ENCODE measurements around the gene SERPINA5. TPM values are rescaled to one million over a fixed set of nuclear protein-coding genes. Genes with fewer than 3 reads are reported as not detected.
A peak's percentile ranks its signal among the peaks of the same experiment; 100 is the strongest.

The SERPINA5 gene
- total and polyA plus RNA-seq, 2 of the 13 experiments (the other 11 are each of a cell fraction or from before 2014, with no cell fraction given), result 449 to 498 TPM

DNA sequence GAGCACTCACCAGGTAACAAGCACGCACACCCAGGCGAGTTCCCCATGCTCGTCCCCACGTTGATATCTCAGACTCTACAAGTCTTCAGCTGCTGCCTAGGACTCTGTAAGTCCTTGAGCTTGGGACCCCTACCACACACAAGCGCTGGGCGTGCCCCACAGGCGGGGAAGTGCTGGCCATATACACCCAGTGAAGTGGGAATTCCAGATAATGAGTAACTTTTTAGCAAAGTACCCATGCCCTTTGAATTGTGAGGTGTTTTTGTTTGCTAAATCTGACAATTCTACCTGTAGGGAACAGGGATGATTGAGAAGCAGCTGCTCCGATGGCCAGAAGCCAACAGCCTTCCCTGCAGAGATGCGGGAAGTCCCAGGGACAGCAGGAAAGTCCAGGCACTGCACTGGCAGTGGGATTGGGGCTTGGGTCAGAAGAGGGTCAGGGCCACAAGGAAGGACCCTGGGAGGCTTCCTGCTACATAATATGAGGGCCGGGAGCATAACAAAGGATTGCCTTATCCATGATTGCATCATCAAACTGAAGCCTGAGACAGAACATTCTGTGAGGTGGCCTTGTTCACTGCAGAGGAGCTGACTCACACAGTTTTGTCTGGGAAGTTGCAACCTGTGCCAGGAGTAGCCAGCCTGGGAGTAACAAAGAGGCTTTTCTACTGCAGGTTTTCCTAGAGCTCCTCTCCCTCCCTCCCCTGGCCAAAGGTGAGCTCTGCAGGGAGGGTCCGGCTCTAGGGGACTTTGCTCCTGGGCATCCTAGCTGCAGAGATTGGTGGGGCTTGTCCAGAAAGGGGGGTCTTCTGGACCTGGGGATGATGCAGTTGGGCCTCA, 17.8 kb downstream of the SERPINA5 start (continued):
- TF ChIP-seq FIP1L1 (IDR thresholded peaks at IDR 0.05; ENCODE audit: borderline replicate concordance, insufficient read depth, low read depth, low read length), result no peak
- TF ChIP-seq ELF4 (CRISPR knock-in tag; IDR thresholded peaks at IDR 0.05; ENCODE audit: borderline replicate concordance), result no peak
- no peak for TF ChIP-seq SMARCC2 (IDR thresholded peaks at IDR 0.05)
- TF ChIP-seq, protein P1, sequence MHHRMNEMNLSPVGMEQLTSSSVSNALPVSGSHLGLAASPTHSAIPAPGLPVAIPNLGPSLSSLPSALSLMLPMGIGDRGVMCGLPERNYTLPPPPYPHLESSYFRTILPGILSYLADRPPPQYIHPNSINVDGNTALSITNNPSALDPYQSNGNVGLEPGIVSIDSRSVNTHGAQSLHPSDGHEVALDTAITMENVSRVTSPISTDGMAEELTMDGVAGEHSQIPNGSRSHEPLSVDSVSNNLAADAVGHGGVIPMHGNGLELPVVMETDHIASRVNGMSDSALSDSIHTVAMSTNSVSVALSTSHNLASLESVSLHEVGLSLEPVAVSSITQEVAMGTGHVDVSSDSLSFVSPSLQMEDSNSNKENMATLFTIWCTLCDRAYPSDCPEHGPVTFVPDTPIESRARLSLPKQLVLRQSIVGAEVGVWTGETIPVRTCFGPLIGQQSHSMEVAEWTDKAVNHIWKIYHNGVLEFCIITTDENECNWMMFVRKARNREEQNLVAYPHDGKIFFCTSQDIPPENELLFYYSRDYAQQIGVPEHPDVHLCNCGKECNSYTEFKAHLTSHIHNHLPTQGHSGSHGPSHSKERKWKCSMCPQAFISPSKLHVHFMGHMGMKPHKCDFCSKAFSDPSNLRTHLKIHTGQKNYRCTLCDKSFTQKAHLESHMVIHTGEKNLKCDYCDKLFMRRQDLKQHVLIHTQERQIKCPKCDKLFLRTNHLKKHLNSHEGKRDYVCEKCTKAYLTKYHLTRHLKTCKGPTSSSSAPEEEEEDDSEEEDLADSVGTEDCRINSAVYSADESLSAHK (CRISPR knock-in tag; IDR thresholded peaks at IDR 0.05; ENCODE audit: borderline replicate concordance), result no peak
- peak; percentile 44; the same call in 1 of the 2 replicates for TF ChIP-seq ZNF629 (CRISPR knock-in tag; conservative IDR thresholded peaks at IDR 0.05)
- peak; percentile 98 for TF ChIP-seq BCL6 (CRISPR knock-in tag; IDR thresholded peaks at IDR 0.05)
- peak; percentile 69; the same call in 1 of the 2 replicates for TF ChIP-seq RFXAP (CRISPR knock-in tag; IDR thresholded peaks at IDR 0.05; ENCODE audit: borderline replicate concordance)
- TF ChIP-seq, protein P2, sequence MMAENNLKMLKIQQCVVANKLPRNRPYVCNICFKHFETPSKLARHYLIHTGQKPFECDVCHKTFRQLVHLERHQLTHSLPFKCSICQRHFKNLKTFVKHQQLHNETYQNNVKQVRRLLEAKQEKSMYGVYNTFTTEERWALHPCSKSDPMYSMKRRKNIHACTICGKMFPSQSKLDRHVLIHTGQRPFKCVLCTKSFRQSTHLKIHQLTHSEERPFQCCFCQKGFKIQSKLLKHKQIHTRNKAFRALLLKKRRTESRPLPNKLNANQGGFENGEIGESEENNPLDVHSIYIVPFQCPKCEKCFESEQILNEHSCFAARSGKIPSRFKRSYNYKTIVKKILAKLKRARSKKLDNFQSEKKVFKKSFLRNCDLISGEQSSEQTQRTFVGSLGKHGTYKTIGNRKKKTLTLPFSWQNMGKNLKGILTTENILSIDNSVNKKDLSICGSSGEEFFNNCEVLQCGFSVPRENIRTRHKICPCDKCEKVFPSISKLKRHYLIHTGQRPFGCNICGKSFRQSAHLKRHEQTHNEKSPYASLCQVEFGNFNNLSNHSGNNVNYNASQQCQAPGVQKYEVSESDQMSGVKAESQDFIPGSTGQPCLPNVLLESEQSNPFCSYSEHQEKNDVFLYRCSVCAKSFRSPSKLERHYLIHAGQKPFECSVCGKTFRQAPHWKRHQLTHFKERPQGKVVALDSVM (CRISPR knock-in tag; IDR thresholded peaks at IDR 0.05), result no peak; the same call in 1 of the 2 replicates
- TF ChIP-seq, protein P3, sequence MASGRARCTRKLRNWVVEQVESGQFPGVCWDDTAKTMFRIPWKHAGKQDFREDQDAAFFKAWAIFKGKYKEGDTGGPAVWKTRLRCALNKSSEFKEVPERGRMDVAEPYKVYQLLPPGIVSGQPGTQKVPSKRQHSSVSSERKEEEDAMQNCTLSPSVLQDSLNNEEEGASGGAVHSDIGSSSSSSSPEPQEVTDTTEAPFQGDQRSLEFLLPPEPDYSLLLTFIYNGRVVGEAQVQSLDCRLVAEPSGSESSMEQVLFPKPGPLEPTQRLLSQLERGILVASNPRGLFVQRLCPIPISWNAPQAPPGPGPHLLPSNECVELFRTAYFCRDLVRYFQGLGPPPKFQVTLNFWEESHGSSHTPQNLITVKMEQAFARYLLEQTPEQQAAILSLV (CRISPR knock-in tag; IDR thresholded peaks at IDR 0.05; ENCODE audit: borderline replicate concordance), result peak; percentile 68; the same call in 1 of the 2 replicates
- TF ChIP-seq SALL2 (CRISPR knock-in tag; IDR thresholded peaks at IDR 0.05), result 0 out of 2 replicates have a peak, but pooled peaks have one; percentile 77
- TF ChIP-seq FOSL1 (CRISPR knock-in tag; IDR thresholded peaks at IDR 0.05; ENCODE audit: borderline replicate concordance), result peak; percentile 93
- TF ChIP-seq ZNF605 (CRISPR knock-in tag; IDR thresholded peaks at IDR 0.05), result peak; percentile 87; the same call in 1 of the 2 replicates
- no peak for TF ChIP-seq CC2D1A (CRISPR knock-in tag; IDR thresholded peaks at IDR 0.05)
- TF ChIP-seq KMT2B (CRISPR knock-in tag; IDR thresholded peaks at IDR 0.05), result 0 out of 2 replicates have a peak, but pooled peaks have one; percentile 30
- peak; percentile 95 for TF ChIP-seq ISL2 (CRISPR knock-in tag; IDR thresholded peaks at IDR 0.05)
- no peak for TF ChIP-seq ZFP36L2 (CRISPR knock-in tag; IDR thresholded peaks at IDR 0.05)
- TF ChIP-seq MYNN (CRISPR knock-in tag; IDR thresholded peaks at IDR 0.05; ENCODE audit: low read depth), result 0 out of 2 replicates have a peak, but pooled peaks have one; percentile 35
- TF ChIP-seq, protein P4, sequence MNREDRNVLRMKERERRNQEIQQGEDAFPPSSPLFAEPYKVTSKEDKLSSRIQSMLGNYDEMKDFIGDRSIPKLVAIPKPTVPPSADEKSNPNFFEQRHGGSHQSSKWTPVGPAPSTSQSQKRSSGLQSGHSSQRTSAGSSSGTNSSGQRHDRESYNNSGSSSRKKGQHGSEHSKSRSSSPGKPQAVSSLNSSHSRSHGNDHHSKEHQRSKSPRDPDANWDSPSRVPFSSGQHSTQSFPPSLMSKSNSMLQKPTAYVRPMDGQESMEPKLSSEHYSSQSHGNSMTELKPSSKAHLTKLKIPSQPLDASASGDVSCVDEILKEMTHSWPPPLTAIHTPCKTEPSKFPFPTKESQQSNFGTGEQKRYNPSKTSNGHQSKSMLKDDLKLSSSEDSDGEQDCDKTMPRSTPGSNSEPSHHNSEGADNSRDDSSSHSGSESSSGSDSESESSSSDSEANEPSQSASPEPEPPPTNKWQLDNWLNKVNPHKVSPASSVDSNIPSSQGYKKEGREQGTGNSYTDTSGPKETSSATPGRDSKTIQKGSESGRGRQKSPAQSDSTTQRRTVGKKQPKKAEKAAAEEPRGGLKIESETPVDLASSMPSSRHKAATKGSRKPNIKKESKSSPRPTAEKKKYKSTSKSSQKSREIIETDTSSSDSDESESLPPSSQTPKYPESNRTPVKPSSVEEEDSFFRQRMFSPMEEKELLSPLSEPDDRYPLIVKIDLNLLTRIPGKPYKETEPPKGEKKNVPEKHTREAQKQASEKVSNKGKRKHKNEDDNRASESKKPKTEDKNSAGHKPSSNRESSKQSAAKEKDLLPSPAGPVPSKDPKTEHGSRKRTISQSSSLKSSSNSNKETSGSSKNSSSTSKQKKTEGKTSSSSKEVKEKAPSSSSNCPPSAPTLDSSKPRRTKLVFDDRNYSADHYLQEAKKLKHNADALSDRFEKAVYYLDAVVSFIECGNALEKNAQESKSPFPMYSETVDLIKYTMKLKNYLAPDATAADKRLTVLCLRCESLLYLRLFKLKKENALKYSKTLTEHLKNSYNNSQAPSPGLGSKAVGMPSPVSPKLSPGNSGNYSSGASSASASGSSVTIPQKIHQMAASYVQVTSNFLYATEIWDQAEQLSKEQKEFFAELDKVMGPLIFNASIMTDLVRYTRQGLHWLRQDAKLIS (CRISPR knock-in tag; IDR thresholded peaks at IDR 0.05), result peak; percentile 74; the same call in 1 of the 2 replicates
- 0 out of 2 replicates have a peak, but pooled peaks have one; percentile 28 for TF ChIP-seq TCF7L2 (IDR thresholded peaks at IDR 0.05; ENCODE audit: low read depth, low read length)
